GM18873 (cell line): ENCODE results near the gene SNTG2.
"Not testable (repeated sequence)": the region's sequence is repeated elsewhere in the genome, so short reads cannot be mapped to it uniquely, and the experiment has no call there.

Source experiments
- ATAC-seq: cut with Tn5 transposase; IDR thresholded peaks from one replicate; pipeline ENCODE4 v1.9.1; 2021; ENCODE audit warnings: mild to moderate bottlenecking, moderate library complexity, moderate number of reproducible peaks; ENCODE audit not compliant: unreplicated experiment, low FRiP score

SNTG2 gene

GRCh38 chr2:1081451-1082225, 131.0 kb downstream of the SNTG2 start:
- ATAC-seq, result no peak

DNA sequence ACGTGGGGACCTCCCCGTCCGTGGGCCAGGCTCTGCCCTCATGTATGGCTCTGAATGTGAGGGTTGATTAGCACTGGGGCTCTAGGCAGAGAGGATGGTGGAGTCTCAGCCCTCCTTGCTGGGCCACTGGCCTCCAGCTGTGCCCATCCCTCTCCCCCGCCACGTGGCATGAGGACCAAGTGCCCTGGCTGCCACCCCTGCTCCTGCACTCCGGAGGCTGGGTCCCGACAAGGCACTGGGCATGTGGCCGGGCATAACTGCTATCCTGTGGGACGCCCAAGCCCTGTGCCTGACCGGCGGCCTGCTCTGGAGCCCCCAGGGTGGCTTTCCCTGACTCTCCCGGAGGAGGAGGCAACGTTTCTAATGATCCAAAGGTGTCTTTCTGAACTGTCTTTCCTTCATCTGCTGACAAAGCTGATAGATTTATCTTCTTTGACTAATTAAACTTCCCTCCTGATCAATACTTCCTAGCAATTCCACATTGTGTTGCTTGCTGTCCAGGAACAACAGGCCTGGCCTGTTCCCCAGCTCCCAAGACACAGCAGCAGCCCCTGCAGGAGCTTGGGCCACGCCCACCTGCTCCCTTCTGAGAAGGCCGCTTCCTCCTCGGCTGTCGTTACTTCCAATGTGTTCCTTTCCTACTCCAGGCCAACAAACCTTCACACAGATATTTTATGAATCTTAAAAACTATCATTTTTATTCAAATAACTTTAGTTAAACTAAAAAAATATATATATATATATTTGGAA, 132.0 kb downstream of the SNTG2 start:
- no peak for ATAC-seq

- ATAC-seq, result no peak
Measured at GRCh38 chr2:1088192-1088860, 137.7 kb downstream of the SNTG2 start.

GRCh38 chr2:1088940-1089339, 138.3 kb downstream of the SNTG2 start:
- no peak for ATAC-seq

DNA sequence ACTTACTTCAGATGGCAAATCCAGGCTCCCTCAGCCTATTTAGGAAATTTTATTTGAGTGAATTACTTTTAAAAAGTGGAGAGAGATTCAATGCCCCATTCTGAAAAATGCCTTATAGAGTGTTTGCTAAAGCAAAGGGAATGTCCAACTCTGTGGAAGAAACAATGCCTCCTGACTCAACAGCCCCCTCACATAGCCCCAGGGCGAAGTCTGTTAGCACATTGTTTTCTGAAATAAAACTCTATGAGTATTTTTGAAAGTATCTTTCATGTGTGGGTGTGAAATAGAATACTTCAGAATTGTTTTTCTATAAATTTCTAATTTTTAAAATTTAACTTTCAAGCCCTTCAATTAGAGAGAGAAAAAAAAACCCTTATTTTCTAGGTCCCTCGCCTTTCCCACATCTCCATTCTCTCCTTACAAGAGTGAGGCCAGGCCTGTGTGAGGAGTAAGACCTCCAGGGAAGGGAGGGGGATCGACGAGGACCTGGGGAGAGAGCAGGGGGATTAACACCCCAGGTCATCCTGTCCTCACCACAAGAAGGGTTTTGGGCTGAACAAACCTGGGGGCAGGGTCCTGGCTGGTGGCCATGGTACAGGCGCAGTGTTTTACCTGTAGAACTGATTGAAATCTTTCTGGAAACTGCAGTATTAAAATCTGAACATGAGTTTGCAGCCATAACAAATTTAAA, 141.4 kb downstream of the SNTG2 start:
- ATAC-seq, result no peak

DNA sequence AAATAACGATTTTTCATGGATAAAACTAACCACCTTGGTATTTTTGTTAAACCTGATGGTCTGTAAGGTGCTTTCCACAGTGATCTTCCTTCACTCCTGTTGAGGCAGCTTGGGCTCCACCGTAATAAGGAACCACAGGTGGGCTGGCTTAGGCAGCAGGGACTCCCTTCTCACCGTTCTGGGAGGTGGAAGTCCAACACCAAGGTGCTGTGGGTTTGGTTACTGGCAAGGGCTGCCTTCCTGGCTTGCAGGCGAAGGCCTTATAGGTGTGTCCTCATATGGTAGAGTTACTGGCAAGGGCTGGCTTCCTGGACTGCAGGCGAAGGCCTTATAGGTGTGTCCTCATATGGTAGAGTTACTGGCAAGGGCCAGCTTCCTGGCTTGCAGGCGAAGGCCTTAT, 143.0 kb downstream of the SNTG2 start:
- ATAC-seq, result not testable (repeated sequence)

DNA sequence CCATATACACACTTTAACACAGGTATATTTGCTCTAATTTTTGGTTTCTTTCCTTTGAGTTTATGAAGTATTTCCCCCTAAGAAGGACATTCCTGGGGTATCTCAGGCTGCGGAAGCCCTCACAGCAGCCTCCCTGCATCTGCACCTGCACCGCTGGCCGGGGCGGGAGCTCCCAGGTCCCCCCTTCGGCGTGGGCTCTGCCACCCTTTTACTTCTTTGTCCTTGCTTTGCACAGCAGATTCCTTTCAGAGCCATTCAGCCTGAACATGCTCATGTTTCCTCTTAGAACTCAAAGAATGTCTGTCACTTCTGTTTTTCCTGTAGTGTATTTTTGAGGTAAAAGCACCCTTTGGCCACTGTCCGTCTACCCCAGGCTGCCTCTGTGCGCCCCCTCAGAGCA, 146.5 kb downstream of the SNTG2 start:
- no peak for ATAC-seq

DNA sequence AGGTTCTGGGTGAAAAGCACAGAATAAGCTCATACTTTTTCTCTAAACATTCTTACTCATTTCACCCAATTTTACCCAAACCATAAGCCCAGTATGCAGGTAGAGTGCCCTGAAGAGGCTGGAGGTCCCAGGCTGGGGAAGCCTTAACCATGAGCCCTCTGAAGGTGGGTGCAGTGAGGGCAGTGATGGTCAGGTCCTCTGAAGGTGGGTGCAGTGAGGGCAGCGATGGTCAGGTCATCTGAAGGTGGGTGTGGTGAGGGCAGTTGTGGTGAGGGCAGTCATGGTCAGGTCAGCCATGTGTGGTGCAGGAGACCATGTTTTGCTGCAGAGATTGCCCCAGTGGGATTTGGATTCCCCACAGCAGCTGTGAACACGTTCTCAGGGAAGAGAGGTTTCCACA, 148.8 kb downstream of the SNTG2 start:
- ATAC-seq, result no peak

- no peak for ATAC-seq
Measured at GRCh38 chr2:1101011-1101782, 150.5 kb downstream of the SNTG2 start.

DNA sequence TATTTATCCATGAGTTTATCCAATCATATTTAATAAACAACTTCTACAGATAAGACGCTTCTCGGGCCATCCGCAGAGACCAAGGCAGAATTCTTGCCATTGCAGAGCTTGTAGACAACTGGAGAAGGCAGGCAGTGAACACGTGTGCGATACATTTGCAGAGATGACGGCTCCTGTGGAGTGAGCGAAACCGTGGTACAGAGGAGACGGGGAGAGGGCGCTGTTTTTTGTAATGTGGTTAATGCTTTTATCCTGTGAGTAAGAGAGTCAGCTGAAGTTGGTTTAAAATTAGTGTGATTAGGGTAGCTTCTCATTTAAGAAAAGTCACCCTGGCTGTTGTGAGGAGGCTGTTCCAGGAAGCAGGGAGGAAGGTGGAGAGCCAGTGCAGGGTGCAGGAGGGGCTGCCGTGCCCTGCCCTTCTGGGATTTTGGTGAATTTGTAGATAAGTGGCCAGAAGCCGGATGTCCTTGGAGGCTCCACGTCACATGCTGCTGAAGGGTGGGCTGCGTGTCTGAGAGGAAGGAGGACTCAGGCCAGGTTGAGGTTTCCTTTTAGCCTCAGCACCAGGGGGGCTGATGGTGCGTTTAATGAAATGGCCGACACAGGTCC, 151.4 kb downstream of the SNTG2 start:
- ATAC-seq, result no peak

GRCh38 chr2:1104364-1104763, 153.7 kb downstream of the SNTG2 start:
- ATAC-seq, result no peak

GRCh38 chr2:1106344-1106743, 155.7 kb downstream of the SNTG2 start:
- ATAC-seq, result not testable (repeated sequence)

- ATAC-seq, result no peak
Measured at GRCh38 chr2:1115843-1116539, 165.3 kb downstream of the SNTG2 start.

- no peak for ATAC-seq
Measured at GRCh38 chr2:1117569-1117968, 166.9 kb downstream of the SNTG2 start.

- no peak for ATAC-seq
Measured at GRCh38 chr2:1125217-1125616, 174.6 kb downstream of the SNTG2 start.

- no peak for ATAC-seq
Measured at GRCh38 chr2:1125633-1126370, 175.2 kb downstream of the SNTG2 start.

- ATAC-seq, result no peak
Measured at GRCh38 chr2:1129982-1130381, 179.3 kb downstream of the SNTG2 start.

DNA sequence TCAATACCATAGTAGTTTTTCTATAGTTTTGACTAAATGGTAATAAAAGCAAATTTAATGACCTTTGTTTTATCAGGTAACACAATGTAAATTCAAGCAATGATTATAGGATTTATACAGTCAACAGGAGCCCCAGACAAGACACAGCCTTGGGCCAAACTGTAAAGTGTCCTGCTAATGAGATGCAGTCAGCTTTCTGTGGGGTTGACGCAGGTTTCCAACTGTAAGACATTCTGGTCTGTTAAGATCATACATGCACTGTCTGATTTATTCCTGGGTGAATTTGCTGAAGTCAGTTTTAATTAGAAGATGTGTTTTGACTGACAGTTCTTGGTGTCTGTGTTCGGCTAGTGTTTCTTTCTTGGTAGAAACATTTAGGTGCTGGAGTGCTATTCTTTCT, 180.3 kb downstream of the SNTG2 start:
- no peak for ATAC-seq
